ENCODE data around the gene CAMK1.

- TF ChIP-seq CTCF (IDR thresholded peaks at IDR 0.05): no peak
- TF ChIP-seq POLR2A (IDR thresholded peaks at IDR 0.05): no peak
Measured at GRCh38 chr3:9715136-9715535, 54.6 kb downstream of the CAMK1 start.
